Measurements from ENCODE around the gene GPR17. TPM values are rescaled to one million over a fixed set of nuclear protein-coding genes. Genes with fewer than 3 reads are reported as not detected.

The GPR17 gene
- total and polyA plus RNA-seq, 4 donors: 0.30 to 1.4 (median 0.40) TPM; not detected in 1

GRCh38 chr2:127671557-127672302 is 25.8 kb downstream of the GPR17 start:
- Histone ChIP-seq H3K4me1 (ENCODE audit: control insufficient read depth in 5 of 5, insufficient read depth in 5 of 5, low read length in 5 of 5) (peaks cover 0 to 13% (median 2%) of the 10 kb centered on the region in 5 donors), H3K9ac (ENCODE audit: insufficient read depth in 1 of 2, low read length in 2 of 2) (no peak overlapping the region), H3K27me3 (ENCODE audit: control insufficient read depth in 3 of 3, insufficient read depth in 3 of 3, low read length in 2 of 3) (peaks cover 0 to 13% (median 8%) of the 10 kb centered on the region in 3 donors), H3K9me3 (ENCODE audit: control insufficient read depth in 4 of 4, insufficient read depth in 3 of 4, low read length in 3 of 4) (no peaks in the 10 kb centered on the region), H3K36me3 (ENCODE audit: control insufficient read depth in 4 of 4, insufficient read depth in 4 of 4, low read length in 4 of 4) (no peaks in the 10 kb centered on the region), H3K4me3 (peak overlapping the region; percentile 5), H3K27ac (ENCODE audit: low read depth in 1 of 2, low read length in 1 of 2) (peak overlapping the region; percentile 82 to 99)
- 72 to 78% methylated on average over 14 of the region's 14 CpGs for WGBS, 2 donors
- peak in 1 of 3 donors; percentile 8 for DNase-seq
- TF ChIP-seq, protein P1, sequence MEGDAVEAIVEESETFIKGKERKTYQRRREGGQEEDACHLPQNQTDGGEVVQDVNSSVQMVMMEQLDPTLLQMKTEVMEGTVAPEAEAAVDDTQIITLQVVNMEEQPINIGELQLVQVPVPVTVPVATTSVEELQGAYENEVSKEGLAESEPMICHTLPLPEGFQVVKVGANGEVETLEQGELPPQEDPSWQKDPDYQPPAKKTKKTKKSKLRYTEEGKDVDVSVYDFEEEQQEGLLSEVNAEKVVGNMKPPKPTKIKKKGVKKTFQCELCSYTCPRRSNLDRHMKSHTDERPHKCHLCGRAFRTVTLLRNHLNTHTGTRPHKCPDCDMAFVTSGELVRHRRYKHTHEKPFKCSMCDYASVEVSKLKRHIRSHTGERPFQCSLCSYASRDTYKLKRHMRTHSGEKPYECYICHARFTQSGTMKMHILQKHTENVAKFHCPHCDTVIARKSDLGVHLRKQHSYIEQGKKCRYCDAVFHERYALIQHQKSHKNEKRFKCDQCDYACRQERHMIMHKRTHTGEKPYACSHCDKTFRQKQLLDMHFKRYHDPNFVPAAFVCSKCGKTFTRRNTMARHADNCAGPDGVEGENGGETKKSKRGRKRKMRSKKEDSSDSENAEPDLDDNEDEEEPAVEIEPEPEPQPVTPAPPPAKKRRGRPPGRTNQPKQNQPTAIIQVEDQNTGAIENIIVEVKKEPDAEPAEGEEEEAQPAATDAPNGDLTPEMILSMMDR (IDR thresholded peaks at IDR 0.05; ENCODE audit: control extremely low read depth, extremely low read depth): no peak
- no peak for ATAC-seq (ENCODE audit: insufficient read depth, low FRiP score)

DNA sequence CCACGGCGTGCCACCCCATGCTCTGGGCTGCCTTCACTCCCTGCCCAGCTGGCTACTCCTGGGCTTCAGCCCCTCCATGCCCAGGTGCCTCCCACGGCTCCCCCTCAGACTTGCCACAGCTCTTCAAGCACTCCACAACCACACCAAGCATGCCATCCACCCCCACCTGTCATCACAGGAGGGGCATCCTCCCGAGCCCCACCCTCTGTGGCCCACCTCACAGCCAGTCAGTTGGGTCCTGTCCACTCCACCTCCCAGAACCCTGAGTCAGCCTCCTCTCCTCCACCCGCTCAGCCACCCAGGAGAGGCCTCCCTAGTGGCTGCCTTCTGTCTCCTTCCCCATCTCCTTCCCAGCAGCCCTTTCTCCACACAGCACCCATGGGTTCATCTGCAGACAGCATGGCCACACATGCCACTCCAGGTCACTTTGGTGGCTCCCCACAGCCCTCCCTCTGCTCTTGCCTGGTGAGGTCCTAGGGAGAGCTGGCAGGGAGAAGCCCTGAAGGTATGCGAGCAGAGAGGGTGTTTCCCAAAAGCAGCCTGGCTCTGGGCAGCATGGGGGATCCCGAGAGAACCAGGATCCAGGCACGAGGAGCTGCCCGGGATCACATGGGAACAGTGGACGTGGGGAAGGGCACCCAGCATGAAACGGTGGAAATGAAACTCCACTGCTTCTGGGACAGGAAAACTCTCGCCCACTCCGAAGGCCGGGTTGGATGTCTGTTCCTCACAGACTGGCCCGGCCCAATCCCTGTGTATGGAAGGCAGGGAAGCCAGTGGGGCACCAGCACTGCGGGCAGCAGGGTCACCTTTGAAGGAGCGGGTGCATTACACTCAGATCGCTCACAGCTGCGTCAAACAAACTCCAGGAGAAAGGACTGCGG is 26.6 kb downstream of the GPR17 start:
- ATAC-seq (ENCODE audit: insufficient read depth, low FRiP score): no peak
- DNase-seq: peak in 1 of 3 donors; percentile 9
- TF ChIP-seq, protein P1 (IDR thresholded peaks at IDR 0.05; ENCODE audit: control extremely low read depth, extremely low read depth): no peak
- Histone ChIP-seq H3K36me3 (ENCODE audit: control insufficient read depth in 4 of 4, insufficient read depth in 4 of 4, low read length in 4 of 4) (no peaks in the 10 kb centered on the region), H3K27me3 (ENCODE audit: control insufficient read depth in 3 of 3, insufficient read depth in 3 of 3, low read length in 2 of 3) (peaks cover 0 to 15% (median 13%) of the 10 kb centered on the region in 3 donors), H3K27ac (ENCODE audit: low read depth in 1 of 2, low read length in 1 of 2) (peak overlapping the region; percentile 82 to 99), H3K4me1 (ENCODE audit: control insufficient read depth in 5 of 5, insufficient read depth in 5 of 5, low read length in 5 of 5) (peaks cover 0 to 13% (median 0%) of the 10 kb centered on the region in 5 donors), H3K9me3 (ENCODE audit: control insufficient read depth in 4 of 4, insufficient read depth in 3 of 4, low read length in 3 of 4) (no peaks in the 10 kb centered on the region), H3K9ac (ENCODE audit: insufficient read depth in 1 of 2, low read length in 2 of 2) (no peak overlapping the region), H3K4me3 (peak overlapping the region; percentile 34)
- WGBS, 2 donors: 68 to 81% methylated on average over 20 of the region's 20 CpGs

DNA sequence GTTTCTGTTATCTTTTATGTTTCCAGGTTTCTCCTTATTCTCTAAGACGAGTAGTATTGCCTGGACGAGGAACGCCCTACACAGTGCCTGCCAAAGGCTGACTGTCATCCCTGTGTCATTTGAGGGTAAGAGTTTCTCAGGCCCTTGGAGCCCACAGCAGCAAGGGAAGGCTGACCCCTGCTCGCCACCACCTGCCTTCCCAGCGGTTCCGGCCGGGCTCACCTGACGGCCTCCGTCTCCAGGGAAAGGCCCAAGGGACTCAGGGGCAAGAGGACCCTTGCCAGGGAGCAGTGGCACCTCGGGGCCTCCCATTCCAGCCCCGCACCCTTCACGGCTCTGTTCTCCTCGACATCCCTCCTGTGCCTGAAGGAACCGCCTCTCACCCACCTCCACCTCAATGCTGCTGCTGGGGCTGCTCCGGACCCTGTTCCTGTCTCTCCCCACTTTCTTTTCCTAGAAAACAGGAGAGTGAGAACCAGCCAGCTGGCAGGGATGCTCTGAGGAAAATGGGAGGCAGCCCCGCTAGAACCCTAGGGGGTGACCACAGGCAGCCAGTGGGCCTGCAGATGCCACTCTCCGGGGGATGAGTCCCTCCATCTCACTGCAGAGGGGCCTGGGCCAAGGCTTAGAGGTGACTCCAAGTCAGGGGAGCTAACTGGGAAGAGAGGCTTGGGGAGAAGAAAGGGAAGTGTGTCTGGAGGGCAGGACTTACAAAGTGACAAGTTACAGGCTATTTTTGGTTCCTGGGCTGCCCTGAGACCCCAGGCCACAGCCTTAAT is 27.5 kb downstream of the GPR17 start:
- WGBS, 2 donors: 73 to 83% methylated on average over 17 of the region's 17 CpGs

More for the DNA sequence above, 27.5 kb downstream of the GPR17 start:
- H3K27ac ChIP-seq (ENCODE audit: low read depth in 1 of 2, low read length in 1 of 2): peak overlapping the region; percentile 82 to 99
- no peaks in the 10 kb centered on the region for H3K9me3 ChIP-seq (ENCODE audit: control insufficient read depth in 4 of 4, insufficient read depth in 3 of 4, low read length in 3 of 4)
- peak overlapping the region; percentile 66 for H3K4me3 ChIP-seq
- TF ChIP-seq, protein P1 (IDR thresholded peaks at IDR 0.05; ENCODE audit: control extremely low read depth, extremely low read depth): no peak
- H3K36me3 ChIP-seq (ENCODE audit: control insufficient read depth in 4 of 4, insufficient read depth in 4 of 4, low read length in 4 of 4): no peaks in the 10 kb centered on the region
- peak in 1 of 3 donors; percentile 8 for DNase-seq
- H3K9ac ChIP-seq (ENCODE audit: insufficient read depth in 1 of 2, low read length in 2 of 2): no peak overlapping the region
- no peak for ATAC-seq (ENCODE audit: insufficient read depth, low FRiP score)
- H3K4me1 ChIP-seq (ENCODE audit: control insufficient read depth in 5 of 5, insufficient read depth in 5 of 5, low read length in 5 of 5): peaks cover 0 to 15% (median 0%) of the 10 kb centered on the region in 5 donors
- H3K27me3 ChIP-seq (ENCODE audit: control insufficient read depth in 3 of 3, insufficient read depth in 3 of 3, low read length in 2 of 3): peaks cover 0 to 20% (median 15%) of the 10 kb centered on the region in 3 donors

Measured in lung (tissue), 12 donors.